NCI-H82 treated with DMSO at 0.1 percent for 48 hours (cell line): ENCODE results near the gene PDK4.
A peak's percentile ranks its signal among the peaks of the same experiment; 100 is the strongest.
"Not testable (repeated sequence)": the region's sequence is repeated elsewhere in the genome, so short reads cannot be mapped to it uniquely, and the experiment has no call there.

Experiments used
- DNase-seq: peaks from one replicate; lab custom pipeline; 2025; ENCODE audit not compliant: unreplicated experiment; lab: John Stamatoyannopoulos, UW

PDK4 gene

DNA sequence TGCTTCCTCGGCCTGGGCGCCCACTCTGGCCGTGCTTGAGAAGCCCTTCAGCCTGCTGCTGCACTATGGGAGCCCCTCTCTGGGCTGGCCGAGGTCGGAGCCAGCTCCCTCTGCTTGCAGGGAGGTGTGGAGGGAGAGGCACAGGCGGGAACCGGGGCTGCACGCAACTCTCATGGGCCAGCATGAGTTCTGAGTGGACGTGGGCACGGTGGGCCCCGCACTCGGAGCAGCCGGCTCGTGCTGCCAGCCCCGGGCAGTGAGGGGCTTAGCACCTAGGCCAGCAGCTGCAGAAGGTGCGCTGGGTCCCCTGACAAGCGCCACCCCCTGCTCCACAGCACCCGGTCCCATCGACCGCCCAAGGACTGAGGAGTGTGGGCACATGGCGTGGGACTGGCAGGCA, 9.0 kb upstream of the PDK4 start:
- no peak for DNase-seq

DNA sequence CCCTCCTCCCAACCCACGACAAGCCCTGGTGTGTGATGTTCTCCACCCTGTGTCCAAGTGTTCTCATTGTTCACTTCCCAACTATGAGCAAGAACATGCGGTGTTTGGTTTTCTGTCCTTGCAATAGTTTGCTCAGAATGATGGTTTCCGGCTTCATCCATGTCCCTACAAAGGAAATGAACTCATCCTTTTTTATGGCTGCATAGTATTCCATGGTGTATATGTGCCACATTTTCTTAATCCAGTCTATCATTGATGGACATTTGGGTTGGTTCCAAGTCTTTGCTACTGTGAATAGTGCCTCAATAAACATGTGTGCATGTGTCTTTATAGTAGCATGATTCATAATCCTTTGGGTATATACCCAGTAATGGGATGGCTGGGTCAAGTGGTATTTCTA, 8.5 kb upstream of the PDK4 start:
- not testable (repeated sequence) for DNase-seq

DNA sequence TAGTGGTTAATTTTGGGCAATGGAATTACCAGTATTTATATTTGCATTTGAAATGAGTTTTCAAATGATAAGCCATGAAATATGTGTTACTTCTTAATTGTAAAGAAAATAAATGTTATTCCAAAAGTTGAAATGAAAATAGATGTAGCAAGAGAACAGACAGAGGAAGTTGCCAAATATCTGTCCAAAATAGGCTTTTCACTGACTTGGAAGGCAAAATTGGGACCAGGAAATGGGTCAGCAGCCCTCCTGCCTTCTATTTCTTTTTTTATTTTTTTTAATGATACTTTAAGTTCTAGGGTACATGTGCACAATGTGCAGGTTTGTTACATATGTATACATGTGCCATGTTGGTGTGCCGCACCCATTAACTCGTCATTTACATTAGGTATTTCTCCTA, 8.1 kb upstream of the PDK4 start:
- DNase-seq: not testable (repeated sequence)

DNA sequence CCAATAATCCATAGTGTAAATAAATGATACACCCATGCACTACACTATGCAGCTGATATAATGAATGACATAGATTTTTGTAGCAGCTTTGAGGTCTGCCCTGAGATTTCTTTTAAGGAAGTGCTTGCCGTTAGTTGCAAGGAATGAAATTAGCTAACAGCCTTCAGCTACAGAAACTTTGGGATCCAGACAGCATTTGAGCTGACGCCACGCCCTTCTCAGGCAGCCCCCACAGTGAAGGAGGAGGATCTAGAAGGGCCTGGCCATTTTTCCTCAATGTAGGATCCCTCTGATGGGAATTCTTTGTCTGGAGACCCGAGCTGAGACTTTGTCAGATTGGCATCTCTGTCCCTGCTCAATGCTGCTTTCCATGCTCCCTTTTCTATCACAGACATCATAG, 6.1 kb upstream of the PDK4 start:
- DNase-seq: peak; percentile 59

DNA sequence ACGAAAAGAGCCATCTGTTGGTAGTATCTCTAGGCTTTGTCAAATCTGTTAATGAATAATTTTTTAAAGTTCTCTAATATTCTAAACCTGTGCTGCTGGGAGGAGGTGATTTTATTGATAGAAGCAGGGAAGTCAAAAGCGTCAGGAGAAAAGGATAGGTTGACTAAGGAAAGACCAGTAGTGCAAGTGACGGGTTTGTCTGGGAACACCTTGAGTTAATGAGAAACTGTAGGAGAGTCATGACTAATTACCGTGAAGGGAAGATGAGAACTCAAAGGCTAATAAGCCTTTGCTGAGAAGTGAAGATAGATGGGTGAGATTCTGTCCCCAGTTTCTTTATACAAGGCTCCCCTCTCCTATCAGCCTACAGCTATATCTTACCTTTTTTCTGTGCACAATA, 5.0 kb upstream of the PDK4 start:
- no peak for DNase-seq

DNA sequence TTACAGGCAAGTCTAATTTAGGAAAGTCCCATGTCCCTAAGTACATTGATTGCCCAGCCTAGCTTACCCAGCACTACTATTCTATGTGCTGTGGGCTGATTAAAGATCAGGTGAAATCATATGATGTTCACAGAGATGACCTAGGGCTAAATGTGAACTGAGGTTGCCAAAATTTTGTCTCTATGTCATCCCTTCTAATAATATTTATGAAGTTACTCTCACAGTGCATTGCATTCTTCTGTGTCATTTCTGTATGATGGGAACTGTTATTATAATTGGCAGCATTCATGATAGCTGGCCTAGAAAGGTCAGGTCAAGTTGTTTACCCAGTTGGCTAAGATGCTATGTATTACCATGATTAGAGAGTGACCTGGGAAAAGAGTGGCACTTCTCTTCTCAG, 2.8 kb upstream of the PDK4 start:
- DNase-seq: no peak

DNA sequence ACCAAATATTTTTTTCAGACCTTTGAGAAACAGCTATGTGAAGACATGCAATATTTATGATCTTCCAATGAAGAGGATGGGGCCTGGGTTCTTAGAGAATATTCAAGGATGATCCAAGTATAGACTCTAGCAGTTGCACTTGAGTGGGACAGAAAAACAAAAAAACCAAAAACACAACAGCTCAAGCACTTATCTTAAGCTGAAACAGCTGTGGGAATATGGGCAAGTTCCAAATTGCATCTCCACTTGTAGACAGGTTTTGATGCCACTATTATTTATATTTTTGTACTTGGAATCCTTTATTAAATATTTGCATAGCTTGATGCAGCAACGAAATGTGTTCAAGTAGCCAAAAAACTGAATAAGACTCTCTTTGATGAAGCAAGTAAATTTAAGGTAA, 2.2 kb upstream of the PDK4 start:
- DNase-seq: no peak

DNA sequence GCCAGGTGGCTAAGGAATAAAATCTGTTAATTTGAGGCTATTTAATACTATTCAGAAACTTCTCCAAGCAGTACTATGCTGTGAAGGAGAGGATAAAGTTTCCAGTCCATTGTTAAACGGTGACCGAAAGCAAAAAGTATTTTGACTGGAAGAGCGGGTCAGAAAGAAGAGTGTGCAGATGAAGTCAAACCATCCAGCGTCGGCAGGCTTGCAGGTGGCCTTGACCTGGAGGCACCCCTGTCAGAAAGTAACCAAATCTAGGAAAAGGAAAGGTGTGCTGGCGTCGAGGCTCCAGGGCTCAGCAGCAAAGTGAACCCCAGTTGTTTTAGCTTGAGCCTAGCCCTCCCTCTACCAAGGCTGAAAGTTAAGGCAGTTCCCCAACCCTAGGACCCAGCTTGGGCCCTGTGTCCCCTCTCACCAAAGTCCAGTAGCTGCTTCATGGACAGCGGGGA, 544 bp downstream of the PDK4 start:
- no peak for DNase-seq

DNA sequence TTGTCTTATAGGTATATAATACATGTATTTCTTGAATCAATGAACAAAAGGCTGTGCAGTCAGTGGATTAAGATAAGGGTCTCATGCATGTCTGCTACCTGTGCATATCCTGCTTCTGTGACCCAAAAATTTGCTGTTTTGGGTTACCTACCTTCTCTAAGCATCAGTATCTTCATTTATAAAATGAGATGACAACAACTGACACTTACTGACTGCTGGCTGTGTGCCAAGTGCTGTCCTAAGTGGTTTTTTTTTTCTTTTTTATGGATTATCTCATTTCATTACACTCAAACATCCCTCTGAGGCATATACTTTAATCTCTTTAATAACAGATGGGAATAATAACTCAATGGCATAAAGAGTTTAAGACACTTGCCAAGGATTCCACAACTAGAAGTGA, 2.1 kb downstream of the PDK4 start:
- peak; percentile 43 for DNase-seq

DNA sequence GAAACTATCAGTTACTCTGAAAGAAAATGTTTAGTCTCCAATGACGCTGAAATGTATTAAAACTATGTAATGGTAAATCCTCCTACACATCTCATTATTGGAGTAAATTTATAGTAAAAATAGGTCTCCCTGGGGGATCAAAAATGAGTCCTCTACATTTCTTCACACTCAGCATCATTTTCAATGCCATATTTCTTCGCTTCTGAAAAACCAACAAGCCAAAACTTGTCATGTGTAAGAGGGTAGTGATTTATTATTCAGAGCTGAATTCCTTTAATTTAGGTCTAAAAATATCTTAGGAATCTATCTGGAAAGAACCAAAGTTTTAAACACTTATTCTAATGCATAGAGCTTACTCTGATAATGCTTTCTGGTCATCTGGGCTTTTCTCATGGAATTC, 3.0 kb downstream of the PDK4 start:
- DNase-seq: no peak

DNA sequence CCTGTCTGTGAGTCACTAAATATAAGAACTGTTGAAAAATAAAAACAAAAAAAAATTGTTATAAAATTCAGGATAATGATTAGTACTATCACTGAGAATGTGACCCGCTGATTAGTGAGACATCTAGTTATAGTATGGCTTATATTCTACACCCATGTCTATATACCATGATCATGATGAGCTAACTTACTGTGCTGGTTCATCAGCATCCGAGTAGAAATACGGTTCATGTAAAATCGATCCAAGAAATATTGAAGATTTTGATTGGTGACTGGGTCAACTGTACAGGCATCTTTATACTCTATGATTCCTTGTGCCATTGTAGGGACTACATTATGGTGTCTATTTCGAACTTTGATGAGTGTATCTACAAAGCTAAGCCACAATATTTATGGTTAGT, 3.7 kb downstream of the PDK4 start:
- DNase-seq: no peak

DNA sequence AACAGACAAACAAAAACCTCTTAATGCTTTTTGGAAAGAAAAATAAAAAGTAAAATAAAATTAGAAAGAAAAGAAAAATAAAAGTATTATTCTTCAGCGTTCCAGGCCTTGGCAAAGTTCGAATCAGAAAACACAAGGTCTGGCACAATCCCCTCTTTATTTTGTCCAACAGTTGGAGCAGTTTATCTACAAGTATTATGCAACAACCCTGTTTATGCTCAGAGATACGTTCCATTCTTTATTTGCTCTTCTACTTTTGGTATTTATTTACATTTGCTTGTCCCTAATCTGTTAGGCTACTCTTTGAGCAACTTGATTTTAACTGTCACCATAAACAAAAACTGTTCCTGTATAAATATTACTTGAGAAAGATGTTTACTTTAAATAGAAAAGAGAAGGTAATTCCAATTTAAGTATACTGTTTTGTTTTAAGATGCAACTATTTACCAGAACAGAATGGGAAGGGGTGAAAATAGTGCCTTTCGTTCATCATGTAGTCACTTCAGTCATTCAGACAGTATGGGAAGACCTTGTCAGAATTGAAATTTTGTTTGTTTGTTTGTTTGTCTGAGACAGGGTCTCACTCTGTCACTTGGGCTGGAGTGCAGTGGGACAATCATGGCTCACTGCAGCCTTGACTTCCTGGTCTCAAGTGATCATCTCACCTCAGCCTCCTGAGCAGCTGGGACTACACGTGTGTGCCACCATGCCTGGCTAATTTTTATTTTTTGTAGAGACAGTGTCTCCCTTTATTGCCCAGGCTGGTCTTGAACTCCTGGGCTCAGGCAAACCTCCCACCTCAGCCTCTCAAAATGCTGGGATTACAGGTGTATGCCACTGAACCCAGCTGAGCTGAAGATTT, 5.7 kb downstream of the PDK4 start:
- no peak for DNase-seq

DNA sequence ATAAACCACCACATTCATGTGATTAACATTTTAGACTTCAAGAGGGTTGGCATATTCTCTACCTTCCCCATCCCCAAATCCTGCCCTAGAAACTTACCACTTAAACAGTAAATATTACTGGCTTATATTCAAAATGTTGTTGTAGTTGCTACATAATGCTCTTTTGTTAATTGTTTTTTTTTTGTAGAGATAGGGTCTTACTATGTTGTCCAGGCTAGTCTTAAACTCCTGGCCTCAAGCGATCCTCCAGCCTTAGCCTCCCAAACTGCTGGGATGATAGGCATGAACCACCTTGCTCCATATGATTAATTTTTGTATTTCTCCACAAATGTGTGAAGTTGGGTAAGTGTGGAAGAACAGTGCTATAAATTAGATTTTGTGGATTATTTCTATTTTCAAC, 6.5 kb downstream of the PDK4 start:
- DNase-seq: no peak

DNA sequence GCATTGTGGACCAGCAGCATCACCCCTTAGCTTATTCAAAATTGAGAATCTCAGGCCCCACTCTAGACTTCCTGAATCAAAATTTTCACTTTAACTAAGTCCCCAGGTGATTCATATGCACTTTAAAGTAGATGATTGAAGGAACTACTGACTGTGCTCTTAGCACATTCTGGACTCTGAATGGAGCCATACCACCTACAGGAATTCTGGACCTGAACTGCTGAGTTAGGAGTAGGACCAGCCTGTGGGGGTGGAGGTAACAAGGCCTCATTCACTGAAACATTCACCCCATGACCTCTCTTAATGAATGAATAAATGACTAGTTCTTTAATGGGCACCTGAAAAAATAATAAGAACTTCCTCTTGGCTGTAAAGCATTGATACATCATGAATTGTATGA, 7.3 kb downstream of the PDK4 start:
- no peak for DNase-seq

DNA sequence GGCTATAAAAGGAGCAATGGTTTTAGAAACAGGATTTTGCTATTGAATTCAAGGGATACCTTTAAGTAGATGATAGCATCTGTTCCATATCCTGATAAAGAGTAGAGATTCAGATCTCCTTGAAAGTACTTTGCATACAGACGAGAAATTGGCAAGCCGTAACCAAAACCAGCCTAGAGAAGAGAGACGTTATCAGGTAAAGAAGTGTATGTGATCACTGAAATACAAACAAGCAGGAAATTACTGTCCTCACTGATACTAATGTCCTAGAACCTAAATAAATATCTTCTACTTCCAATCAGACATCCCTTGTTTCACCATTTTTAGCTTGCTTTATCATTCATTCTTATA, 9.4 kb downstream of the PDK4 start:
- no peak for DNase-seq

DNA sequence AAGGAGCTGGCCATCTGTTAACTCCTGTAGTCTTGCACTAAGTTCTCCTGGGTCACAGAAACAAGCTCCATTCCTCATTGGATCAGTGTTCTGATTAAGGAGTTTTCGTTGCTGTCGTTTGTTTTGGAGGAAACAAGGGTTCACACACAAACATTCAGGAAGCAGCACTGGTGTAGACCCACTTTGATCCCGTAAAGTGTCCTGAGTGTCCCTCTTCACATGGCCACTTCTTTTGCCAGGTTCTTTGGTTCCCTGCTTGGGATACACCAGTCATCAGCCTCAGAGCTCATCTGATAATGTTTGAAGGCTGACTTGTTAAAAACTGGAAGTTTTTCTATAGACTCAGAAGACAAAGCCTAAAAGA, 10.9 kb downstream of the PDK4 start:
- DNase-seq: no peak

DNA sequence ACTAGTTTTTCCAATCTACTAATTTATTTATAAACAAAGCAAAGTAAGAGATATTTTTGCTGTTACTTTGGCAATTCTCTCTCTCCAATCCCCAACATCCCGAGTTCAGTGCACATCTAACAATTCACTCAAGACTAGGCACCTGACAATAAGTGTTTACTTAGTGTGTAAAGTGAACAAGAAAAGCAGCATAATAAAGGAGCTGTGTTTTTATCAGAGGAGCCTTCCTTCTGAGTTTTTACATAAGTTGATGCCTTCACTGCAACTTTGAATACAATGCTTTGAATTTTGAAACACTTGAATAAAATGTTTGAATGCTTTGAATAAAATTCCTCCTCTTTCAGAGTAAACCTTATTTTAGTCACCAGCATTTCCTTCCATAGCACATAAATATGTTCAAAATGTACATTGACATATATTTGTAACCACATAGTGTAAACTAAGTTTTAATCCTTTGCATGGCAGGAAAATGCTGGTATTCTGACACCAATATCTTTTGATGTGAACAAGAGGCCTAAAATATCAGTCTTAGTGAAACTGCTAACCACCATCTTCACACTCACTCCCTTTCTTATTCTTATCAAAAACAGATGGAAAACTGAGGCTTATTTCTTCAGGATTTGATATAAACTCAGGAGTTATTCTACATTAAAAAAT, 11.4 kb downstream of the PDK4 start:
- DNase-seq: no peak

DNA sequence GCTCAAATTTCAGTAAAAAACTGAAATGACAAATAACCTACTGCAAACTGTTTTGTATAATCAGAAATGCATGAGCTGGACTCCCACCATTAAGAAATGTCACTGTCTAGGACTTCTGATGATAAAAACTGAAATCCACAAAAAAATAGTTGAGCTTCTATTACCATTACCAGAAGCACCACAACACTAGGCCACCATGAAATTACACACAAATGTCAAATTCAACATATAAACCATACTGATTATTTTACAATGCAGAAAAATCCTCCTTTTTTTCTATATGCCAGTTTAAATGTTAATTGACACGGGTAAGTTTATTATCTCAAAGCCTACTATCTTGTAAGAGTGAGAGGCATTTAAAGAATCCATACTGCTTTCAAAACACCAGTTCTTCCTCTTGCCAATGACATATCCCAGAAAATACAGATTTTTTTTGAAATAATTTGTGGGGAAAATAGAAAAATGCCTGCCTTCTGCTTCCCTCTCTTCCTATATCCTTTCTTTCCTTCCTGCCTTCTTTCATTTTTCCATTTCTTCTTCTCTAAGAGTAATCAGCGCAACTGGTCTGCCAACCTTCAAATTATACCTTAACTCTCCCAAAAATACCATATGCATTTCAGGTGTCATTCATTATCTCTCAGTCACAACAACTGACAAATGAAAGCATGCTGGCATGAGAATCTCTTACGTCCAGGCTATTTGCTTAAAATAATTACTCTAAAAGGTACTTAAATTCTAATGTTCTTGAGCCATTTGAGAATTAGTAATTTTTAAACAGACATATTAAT, 12.3 kb downstream of the PDK4 start:
- DNase-seq: no peak

DNA sequence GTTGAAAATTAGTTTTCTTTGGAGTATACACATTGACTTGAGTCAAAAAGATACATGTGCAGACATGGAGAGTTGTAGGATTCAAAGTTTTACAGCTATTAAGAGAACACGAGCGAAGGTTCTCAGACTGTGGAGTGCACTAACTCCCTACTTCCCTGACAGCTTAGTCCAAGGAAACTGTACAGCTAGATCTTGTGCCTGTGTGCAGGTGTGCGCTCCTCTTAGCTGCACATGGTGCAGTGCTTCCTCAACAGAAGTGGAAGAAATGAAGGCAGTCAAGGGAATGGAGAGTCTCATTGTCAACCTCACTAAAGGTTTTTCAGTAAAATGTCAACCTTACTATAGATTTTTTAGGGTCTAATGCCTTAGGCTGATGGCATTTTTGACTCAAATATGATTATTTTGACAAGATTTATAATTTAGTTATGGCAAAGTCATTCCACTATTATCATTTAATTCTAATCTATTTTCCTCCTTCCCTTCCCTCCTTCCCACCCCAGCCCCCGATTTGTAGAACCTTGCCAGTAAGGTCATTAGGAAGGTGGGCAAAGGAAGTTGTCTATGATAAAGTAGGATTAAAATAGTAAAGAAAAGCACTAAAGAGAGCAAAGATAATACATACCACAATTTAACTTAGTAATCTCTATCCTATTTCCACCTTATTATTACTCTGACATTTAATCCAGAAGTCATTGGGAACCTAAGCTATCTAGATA, 13.6 kb downstream of the PDK4 start:
- no peak for DNase-seq

DNA sequence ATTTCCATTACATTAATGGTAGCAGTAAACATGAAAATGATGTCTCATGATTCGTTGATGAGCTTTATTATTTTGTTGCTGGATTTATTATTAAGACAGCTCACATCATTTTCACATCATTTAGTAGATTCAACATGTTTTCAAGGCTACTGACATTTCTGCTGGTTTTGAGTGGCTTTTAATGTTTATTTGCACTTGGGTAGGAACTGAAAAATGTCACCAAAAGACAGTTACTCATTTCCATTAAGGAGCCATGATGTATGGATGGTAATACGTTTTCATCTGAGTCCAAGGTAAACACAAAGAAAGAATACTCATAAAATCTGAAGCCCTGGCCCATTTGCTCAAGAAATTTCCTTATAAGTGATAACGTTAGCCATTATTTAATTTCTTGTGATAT, 14.8 kb downstream of the PDK4 start:
- no peak for DNase-seq

DNA sequence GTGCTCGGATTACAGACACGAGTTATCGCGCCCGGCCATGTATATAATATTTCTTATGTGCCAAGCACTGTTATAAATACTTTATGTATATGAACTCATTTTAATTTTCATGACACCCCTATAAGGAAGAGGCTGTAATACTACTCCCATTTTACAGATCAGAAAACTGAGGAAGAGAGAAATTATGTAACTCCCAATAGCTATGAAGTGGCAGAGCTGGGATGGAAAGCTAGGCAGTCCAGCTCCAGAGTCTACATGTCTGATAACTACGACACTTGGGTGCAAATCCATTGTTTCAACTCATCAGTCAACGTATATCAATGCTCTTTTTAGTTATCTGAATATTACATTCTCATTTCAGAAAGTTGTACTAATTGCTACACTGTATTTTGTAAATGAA, 17.0 kb downstream of the PDK4 start:
- no peak for DNase-seq
